ENCODE data around the gene NEK4. TPM values are rescaled to one million over a fixed set of nuclear protein-coding genes. Genes with fewer than 3 reads are reported as not detected.

Gene NEK4
- total and polyA plus RNA-seq, 2 of the 13 experiments (the other 11 are each of a cell fraction or from before 2014, with no cell fraction given), result 16.5 to 38.0 TPM

- TF ChIP-seq ZNF710 (CRISPR knock-in tag; IDR thresholded peaks at IDR 0.05; ENCODE audit: borderline replicate concordance), result no peak
- TF ChIP-seq, protein P1, sequence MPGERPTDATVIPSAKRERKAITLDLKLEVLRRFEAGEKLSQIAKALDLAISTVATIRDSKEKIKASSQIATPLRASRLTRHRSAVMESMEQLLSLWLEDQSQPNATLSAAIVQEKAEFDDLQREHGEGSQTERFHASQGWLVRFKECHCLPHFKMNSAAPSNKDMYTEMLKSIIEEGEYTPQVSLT (CRISPR knock-in tag; IDR thresholded peaks at IDR 0.05; ENCODE audit: borderline replicate concordance, low read depth), result no peak
- no peak for TF ChIP-seq ARID2 (CRISPR knock-in tag; IDR thresholded peaks at IDR 0.05; ENCODE audit: borderline replicate concordance)
- peak; percentile 17; the same call in 1 of the 2 replicates for TF ChIP-seq IRF2 (CRISPR knock-in tag; IDR thresholded peaks at IDR 0.05)
- no peak for TF ChIP-seq ZFAT (CRISPR knock-in tag; conservative IDR thresholded peaks at IDR 0.05)
- TF ChIP-seq FOSL2 (CRISPR knock-in tag; IDR thresholded peaks at IDR 0.05), result 0 out of 2 replicates have a peak, but pooled peaks have one; percentile 0
- no peak for TF ChIP-seq ZHX2 (IDR thresholded peaks at IDR 0.05; ENCODE audit: low read depth)
- no peak for TF ChIP-seq ZHX2 (CRISPR knock-in tag; IDR thresholded peaks at IDR 0.05; ENCODE audit: borderline replicate concordance)
- TF ChIP-seq ZSCAN9 (CRISPR knock-in tag; IDR thresholded peaks at IDR 0.05; ENCODE audit: borderline replicate concordance), result no peak
- no peak for TF ChIP-seq ZNF639 (CRISPR knock-in tag; conservative IDR thresholded peaks at IDR 0.05)
- no peak for TF ChIP-seq SNAPC5 (CRISPR knock-in tag; IDR thresholded peaks at IDR 0.05; ENCODE audit: borderline replicate concordance)
- no peak for TF ChIP-seq DNMT3B (CRISPR knock-in tag; conservative IDR thresholded peaks at IDR 0.05)
- TF ChIP-seq MXD1 (CRISPR knock-in tag; IDR thresholded peaks at IDR 0.05), result no peak
- TF ChIP-seq ZNF841 (CRISPR knock-in tag; IDR thresholded peaks at IDR 0.05; ENCODE audit: borderline replicate concordance), result no peak
- TF ChIP-seq GABPB1 (CRISPR knock-in tag; IDR thresholded peaks at IDR 0.05), result no peak
- TF ChIP-seq ZNF510 (CRISPR knock-in tag; IDR thresholded peaks at IDR 0.05; ENCODE audit: low read depth), result no peak; the same call in 1 of the 2 replicates
- no peak for TF ChIP-seq KDM1A (CRISPR knock-in tag; IDR thresholded peaks at IDR 0.05)
- no peak for TF ChIP-seq GPBP1L1 (CRISPR knock-in tag; IDR thresholded peaks at IDR 0.05)
- TF ChIP-seq ZNF749 (CRISPR knock-in tag; IDR thresholded peaks at IDR 0.05; ENCODE audit: borderline replicate concordance), result no peak
These were observed 21.7 kb upstream of the NEK4 start (continued) for GRCh38 chr3:52792413-52792812.

Measured in HepG2 (cell line).